Measurements from ENCODE around the gene ABTB2.
"Not testable (repeated sequence)": the region's sequence is repeated elsewhere in the genome, so short reads cannot be mapped to it uniquely, and the experiment has no call there.

Gene ABTB2

DNA sequence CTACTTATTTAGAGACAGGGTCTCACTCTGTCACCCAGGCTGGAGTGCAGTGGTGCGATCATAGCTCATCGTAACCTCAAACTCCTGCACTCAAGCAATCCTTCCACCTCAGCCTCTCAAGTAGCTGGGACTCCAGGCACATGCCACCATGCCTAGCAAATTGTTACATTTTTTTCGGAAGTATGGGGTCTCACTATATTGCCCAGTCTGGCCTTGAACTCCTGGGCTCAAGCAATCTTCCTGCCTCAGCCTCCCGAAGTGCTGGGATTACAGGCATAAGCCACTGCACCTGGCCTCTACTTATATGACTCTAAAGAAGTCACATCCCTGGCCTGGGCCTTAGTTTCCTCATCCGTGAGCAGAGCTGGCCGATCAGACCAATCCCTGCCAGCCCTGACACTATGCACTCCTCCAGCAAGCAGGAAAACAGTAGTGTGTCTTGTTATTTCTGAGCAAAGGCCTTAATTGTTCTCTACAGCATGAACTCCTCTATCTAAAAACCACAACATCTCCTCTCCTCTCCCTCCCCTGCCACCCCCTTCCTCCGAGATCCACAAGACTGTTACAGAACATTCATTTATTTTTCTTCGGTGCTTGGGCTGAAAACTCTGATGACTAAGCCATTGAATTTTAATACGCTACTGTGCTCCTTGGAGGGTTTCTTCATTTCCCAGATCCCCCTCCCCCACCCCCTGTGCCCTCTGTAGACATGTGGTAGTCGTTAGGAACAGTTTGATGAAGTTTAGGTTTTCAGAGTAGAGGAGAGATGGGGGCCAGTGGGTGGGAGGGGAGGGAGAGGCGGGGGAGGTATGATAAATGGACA is 91.5 kb downstream of the ABTB2 start:
- DNase-seq = peak in 48 of 56 donors; percentile 12 to 81 (median 56)

DNA sequence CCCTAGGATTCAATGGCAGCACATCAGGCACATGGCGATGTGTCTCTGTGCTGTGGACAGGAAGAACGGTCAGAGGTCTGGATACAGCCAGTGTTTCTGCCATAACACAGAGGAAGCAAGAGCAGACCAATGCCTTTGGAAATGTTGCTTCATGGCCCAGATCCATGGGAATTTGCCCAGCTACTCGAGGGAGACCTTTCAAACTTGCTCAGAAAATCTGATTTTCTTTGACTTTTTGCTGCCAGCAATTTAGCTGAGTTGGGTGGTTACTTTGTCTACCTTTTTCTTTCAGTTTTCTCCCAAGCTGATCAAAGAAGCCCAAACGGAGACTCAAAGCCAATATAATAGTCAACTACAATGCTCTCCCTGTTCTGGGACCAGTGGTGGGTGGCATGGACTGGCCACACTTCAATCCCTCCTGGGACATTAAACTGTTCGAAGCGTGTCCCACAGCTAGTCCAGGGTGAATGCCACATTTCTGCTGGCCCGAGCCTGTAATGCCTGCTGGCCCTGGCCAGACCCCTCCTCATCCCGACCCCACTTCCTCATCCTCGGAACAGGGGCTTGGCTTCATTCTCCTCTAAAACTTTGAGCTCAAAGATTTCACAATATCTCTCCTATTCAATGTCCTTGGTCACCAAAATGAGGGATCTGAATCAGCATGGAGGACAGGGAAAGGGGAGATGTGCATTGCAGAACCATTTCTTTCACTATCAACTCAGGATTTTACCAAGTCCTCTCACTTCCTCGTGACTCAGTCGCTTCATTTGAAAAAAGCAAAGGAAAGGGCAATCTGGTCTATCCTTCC is 93.3 kb downstream of the ABTB2 start:
- peak in 18 of 56 donors; percentile 9 to 59 (median 28) for DNase-seq

DNA sequence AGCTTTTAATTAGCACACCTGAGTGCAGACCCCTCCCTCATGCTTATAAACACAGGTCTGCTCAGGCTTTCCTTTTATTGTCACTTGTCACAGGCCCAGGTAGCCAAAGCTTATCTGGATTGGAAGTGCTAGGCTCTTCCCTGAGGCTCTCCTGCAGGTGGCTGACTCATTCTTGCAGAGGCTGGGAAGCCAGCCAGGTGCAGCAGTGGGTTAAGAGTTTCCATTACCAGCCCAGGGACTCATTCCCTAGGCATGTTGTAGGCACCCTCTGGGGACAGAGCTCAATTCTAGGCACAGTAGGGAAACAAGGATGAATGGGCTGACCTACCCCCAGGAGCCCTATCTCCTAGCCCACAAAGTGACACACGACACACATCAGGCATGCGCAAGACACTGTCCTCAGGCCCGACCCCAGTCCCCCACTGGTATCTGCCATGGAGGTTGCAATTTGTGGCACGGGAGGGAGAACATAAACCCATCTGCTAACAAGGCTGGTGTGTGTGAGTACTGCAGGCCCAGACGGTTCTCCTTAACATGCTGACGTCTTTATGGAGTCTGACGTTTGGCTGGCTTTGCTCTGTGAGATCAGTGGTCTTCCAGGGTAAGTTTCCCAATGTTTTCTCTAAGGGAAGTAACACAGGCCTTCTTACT is 94.2 kb downstream of the ABTB2 start:
- peak in 4 of 56 donors; percentile 3 to 28 (median 6) for DNase-seq

DNA sequence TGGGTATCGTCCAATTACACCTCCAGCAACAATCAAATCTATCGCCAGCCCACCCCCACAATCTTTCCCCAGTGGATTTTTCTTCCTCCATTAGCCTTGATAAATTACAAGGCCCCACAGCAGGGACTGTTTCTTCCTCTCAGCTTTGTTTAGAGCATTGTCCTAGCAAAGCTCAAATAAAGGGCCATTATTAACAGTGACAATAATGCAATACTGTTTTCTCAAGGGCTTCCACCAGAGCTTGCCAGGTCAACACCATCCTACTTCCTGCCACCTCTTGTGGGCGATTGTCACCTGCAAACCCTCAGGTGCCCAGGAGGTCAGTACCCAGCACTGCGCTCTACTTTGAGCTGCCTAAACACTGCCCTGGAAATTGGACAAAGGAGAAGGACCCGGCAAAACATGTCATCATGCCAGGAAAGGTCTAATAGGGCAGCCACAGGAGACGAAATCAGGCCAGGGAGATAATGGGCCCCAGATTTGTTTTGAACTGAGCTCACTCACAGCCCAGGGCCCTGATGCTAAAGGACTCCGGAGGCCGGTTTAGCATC is 95.2 kb downstream of the ABTB2 start:
- DNase-seq = peak in 33 of 56 donors; percentile 5 to 70 (median 39)

DNA sequence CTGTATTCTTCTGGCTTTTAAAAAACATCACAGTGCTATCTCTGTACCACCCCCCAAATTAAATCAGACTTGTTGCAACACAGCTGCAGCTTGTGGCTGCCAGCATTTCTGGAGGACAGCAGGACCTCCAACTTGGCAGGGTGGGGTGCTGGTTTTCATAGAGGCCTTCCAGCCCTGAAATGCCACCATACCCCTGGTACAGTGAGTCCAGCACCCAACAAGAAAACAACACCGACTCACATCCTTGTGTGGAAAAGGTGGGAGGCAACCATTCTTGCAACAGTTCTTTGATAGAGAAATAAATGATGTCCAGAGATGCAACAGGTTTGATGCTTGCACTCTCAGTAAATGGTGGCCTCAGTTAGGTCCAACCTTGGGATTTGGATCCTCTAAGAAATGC is 96.0 kb downstream of the ABTB2 start:
- DNase-seq = peak in 29 of 56 donors; percentile 6 to 54 (median 26)

DNA sequence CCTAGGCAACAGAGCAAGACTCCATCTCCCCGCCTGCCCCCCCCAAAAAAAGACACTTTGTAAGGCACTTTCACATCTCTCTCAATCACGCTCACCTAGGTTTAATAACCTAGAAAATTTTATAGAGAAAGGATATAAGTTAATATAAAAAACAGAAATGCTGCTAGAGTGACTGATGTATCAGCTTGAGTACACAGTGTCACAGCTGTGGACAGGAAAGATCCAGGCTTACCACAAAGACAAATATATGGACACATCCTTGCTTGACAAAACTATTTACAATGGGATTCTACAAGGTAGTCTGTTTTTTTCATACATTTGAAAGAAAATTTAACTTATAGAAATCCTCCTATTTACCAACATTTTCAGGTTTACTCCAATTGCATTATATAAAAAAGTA is 96.7 kb downstream of the ABTB2 start:
- DNase-seq = no peak

DNA sequence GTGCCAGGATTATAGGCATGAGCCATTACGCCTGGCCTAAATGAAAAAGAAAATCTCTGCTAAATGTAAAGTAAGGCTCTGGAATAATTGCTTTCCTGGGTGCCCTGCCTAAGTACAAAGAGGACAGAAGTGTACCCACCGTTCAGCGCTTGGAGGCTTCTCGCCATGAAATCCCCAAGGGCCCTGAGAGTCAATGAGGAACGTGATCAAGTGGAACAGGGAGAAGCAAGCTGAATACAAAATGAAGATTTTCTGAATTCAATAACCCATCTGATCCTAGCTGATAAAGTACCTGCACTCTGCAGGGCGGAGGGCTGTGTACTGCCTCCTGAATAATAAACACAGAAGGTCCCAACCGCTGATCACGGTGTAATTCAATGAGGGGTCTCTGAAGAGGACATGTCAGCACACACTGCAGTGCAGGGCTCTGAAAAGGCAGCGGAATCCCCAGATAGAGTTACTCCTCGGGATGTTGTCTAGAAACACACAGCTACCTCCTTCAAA is 97.7 kb downstream of the ABTB2 start:
- no peak for DNase-seq

DNA sequence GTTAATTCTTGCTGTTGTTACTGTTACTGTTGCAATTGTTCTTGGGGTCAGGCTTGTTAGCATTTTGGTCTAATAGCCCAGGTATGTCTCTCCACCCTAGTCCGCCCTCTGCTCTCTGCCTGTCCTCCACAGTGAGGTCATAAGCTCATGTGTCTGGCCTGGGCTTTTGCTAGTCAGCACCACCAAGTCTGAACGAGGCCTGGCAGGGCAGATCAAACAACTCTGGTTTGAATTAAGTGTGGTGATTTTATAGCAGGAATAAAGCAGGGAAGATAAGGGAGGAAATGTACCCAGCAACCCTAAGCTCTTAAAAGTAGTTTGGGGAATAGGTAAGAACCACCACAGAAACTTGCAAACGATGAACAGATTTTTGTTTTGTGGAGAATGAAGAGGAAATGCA is 98.7 kb downstream of the ABTB2 start:
- DNase-seq = no peak

DNA sequence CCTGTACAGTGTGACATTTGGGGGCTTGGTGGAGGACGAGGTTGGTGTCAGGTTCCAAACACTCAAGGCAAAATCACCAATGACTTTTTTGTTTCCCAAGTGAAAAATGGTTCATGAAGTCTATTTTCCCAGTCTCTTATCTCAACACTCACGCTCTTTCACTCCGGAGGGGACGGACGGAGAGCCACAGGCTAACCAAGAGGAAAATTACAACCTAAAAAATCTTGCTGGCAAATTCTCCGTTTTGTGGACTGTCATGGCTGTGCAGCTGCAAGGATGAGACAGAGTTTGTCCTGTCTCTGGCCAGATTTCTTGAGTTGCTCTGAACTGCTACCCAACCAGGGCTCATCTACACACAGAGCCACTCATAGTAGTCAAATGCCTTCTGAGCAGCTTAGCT is 101.2 kb downstream of the ABTB2 start:
- DNase-seq = no peak

DNA sequence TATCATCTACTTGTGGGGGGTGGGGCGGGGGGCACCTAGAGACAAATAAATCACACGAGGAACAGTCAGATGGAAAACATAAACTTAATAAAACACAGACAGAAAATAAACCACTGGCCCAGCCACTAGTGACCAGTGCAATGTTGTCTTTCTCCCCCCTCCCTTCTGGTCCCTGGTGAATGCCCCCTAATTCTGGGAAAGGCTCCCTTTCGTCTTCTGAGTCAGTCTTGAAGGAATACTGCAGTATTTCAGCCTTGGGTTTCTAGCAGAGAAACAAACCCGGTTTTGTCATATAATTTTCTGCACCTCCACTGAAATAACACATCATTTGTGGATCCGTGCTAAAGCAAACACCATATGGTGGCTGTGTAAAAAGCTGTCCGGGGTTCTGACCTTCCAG is 101.7 kb downstream of the ABTB2 start:
- DNase-seq = no peak

DNA sequence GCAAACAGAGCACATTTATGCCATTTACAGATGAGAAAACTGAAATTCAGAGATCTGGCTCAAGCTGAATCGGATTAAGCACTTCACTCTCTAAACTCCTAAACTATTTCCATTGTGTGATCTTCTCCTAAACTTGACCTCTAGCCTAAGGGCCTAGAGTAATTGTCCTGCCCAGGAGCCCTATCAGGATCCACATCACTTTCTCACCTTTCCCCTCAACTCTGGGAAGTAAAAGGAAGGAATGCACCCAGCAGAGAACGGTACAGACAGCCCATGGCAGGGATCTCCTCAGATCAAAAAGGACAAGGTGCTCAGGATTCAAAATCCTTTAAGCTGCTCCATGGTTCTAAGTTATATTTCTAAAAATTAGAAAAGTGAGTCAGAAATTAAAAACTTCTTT is 102.7 kb downstream of the ABTB2 start:
- no peak for DNase-seq

DNA sequence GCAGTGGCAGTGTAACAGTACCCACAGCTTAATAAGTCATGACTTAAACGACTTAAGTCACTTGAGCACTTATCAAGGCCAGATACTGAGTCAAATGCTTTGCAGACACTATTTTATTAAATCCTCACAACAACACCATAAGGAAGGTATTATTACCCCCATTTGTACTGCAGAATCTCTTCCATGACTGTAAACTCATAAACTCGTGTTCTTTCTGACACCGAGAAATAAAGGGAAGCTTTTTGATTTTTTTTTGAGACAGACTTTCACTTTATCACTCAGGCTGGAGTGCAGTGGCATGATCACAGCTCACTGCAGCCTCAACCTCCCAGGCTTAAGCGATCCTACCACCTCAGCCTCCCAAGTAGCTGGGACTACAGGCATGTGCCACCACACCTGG is 103.8 kb downstream of the ABTB2 start:
- DNase-seq = no peak

DNA sequence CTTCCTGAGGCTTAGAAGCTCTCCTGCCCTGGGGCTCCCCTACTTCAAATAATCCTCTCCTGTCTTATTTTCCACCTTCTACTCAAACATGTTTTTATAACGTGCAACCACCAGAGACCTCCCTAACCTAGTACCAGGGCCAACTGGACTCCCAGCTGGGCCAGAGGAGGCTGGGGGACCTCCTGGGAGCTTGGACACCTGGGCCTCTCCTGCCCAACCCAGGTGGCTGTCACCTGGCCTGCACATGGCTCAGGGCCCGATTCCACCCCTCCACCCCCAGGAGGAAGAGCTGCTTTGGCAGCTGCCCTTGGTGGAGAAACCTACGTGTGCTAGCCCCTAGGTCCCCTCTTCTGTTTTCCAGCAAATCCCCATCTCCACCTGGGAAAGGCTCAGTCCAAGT is 105.2 kb downstream of the ABTB2 start:
- DNase-seq = no peak

DNA sequence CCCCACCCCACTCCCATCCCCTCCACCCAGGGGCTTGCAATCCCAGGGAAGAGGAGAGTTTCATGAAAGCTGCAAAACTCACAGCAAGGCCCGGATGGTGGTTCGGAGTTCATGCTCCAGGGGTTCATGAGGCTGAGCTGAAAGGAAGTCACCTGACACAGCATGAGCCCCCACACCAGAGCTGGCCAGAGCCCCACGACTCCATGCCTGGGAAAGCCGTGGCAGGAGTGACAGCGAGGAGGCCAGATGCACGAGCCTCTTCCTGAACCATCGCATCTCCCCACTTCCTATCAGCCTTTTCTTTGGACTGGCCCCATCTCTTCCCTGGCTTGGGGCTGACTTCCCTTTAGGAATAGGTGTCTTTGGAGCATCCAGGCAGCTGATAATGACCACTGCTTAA is 105.8 kb downstream of the ABTB2 start:
- no peak for DNase-seq

DNA sequence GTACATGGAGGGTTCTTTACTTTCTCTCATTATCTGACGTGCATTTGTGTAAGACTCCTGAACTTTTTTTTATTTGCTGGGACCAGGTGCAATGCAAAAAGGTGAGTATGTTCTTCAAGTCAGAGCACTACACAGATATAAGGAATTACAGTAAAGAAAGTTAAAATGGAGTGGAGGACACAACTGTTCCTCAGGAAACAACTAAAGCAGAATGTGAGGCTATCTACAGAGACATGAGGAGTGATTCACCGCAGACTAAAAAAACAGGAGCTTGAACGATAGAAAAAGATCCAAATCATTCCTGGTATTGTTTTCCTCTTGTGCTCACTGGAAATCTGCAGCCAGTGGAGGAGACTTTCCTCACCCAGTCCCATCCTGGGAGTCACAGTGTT is 106.2 kb downstream of the ABTB2 start:
- DNase-seq = no peak

DNA sequence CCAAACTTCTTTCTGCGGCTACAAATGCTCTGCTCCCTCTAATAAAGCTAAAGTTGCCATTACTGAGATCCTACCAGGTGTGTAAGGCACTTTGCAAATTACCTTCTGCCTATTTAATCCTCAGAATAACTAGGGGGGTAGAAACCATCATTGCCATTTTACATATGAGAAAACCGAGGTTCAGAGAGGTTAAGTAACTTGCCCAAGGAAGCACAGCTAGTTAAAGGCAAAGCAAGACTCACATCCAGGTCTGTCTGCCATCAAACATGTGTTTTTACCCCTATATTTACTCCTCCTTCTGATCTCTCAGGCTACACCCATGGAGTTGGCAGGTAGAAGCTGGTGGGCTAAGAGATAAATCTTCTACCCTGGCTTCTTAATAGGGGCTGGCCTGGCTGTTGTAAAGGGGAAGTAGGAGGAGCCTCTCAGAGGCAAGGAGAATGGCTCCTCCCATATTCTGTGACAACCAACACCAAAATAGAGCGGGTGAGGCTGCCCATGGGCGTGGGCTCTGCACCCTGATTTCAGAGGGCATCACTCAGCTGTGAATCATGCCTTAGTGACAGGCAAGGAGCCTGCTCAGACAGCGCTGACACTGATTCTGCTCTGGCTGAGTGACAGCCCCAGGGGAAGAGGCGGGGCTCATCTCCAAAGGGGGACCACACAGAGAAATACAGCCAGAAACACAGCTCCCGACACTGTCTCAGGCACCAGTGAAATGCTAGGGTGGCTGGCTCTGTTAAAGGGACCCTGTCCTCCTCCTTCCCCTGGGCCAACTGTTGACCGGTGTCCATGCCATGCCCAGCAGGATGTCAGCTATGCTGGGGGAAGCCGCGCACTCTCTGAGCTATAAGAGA is 106.8 kb downstream of the ABTB2 start:
- DNase-seq = peak in 47 of 56 donors; percentile 7 to 82 (median 42)

DNA sequence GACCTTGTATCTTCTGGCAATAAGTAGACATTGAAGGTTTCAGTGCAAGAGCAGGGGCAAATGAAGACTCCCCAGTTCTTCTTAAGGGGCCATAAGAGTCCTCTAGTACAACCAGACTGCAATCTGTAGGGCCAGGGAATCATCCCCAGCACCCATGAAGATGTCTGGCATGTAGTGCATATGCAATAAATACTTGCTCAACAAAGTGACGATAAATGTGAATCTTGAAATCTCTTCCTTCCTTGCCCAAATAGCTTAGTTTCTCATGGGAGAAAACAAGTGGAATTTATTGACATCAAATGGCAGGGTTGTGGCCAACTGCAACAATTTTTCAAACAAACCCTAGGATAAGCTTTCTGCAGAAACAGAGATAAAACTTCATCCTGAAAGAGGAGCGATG is 107.6 kb downstream of the ABTB2 start:
- DNase-seq = no peak

DNA sequence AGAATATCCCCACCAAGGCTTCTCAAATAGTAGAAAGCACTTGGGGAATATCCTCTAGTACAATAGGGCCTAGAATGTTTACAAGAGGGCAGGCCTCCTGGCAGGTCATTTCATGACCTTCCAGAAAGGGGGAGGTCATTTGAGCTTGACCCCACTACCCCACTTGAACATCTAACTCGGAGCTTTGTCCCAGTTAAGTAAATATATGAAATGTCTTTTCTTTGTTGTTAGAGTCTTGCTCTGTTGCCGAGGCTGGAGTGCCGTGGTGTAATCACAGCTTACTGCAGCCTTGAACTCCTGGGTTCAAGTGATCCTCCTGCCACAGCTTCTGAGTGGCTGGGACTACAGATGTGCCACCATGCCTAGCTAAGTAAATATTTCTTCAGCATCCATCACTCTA is 108.4 kb downstream of the ABTB2 start:
- no peak for DNase-seq

DNA sequence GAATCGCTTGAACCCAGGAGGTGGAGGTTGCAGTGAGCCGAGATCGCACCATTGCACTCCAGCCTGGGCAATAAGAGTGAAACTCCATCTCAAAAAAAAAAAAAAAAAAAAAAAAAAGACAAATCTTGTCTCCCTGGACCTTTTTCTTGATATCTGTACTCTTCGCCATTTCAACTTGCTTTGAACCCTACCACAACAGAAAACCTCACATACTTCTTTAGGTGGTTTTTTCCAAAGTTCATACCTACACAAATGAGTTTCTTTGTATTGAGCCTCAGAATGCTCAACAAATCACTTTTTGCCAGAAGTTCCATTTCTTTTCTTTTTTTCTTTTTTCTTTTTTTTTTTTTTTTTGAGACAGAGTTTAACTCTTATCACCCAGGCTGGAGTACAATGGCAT is 111.3 kb downstream of the ABTB2 start:
- not testable (repeated sequence) for DNase-seq

DNA sequence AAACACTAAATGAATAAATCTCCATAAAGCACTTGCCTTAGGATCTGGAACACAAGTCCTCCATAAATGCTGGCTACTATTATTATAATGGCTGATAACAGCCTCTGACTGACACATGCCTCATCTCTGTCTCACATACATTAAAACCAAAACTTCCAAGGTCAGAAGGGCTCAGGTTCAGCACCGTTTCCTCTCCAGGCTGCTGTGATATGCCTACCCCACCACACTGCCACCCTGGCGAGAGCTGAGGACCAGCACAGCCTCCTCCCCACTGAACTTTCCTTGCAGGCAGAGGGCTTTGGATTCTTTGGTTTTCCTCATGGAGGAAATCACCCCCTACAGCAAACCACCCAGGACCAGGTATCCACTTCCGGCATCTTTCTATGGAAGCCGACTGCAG is 112.8 kb downstream of the ABTB2 start:
- no peak for DNase-seq

Data from nucleus accumbens (tissue), 56 donors.